HG03520 (cell line): Measurements from ENCODE around the gene STK39.

ENCODE experiments used
- ATAC-seq: cut with Tn5 transposase; IDR thresholded peaks from one replicate; pipeline ENCODE4 v1.9.1; 2021; ENCODE audit warnings: mild to moderate bottlenecking, moderate library complexity; ENCODE audit not compliant: unreplicated experiment

The STK39 gene

GRCh38 chr2:168185583-168186274, 61.7 kb downstream of the STK39 start:
- no peak for ATAC-seq

DNA sequence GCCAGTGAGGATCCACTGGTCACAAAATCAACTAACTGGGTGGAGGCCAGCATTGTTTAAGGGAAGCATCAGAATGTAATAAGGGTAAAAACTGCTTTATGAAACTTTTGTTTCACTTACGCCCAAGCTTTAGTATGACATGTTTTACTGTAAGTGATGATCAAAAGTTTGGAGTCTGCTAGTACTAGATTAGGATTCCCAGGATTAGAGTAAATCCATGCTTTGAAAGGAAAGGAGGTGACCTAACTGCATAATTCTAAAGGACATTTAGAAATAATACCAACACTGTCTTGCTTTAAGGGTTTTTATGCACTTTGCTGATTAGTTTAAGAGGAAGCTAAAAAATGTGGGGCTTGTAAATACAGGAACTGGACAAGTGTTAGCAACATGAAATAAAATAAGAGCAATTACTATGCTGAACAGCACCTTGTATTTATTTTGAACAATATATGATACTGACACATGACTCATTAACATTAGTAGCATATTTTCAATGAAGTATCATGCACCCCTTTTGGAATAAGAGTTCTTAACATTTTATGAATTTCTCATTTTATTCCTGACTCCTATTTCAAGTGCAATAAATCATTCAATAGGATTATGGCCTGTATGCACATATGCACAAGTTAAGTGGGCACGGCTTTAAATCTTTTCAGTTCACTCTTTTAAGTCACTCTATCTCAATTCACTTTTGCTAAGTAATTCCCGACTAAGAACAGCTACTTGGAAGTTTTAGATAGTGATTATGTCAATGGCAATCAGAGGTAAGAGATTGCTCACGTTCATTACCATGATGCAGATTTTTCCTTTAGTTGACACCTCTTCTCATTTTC, 62.5 kb downstream of the STK39 start:
- ATAC-seq = no peak

DNA sequence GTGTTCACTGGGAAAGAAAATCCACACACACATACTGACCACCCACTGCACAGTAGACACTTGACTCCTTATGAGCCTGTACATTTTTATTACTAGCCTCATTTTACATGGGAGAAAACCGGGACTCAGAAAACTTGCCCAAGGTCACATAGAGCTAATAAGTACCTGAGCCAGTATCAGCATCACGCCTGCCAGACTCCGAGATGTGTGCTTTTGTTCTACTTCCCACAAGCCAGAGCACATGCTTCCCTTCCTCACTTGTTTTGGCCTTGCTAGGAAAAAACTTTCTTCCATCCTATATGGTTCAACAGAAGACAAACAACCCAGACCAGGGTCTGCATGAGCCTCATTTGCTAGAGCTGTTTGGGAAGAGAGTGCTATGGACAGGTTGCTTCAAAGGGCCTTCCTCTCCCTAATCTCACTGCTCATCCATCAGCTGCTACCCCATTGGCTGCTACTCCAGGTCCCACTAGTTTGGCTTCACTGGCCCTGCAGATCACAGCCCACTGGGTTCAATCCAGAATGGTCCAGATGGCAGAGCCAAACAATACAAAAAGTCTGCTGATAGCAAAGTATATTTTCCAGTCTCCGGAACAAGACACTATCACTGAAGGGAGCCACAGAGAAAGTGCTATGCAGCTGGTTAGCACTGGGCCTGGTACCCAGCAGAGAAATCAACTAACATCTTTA, 63.9 kb downstream of the STK39 start:
- ATAC-seq = no peak

GRCh38 chr2:168182550-168183249, 64.7 kb downstream of the STK39 start:
- ATAC-seq = no peak

- ATAC-seq = no peak
These were observed 65.6 kb downstream of the STK39 start for GRCh38 chr2:168181825-168182224.

GRCh38 chr2:168180914-168181313, 66.5 kb downstream of the STK39 start:
- no peak for ATAC-seq

- no peak for ATAC-seq
These were observed 66.9 kb downstream of the STK39 start for GRCh38 chr2:168180483-168180882.

GRCh38 chr2:168179592-168179991, 67.8 kb downstream of the STK39 start:
- no peak for ATAC-seq

- ATAC-seq = no peak
These were observed 68.7 kb downstream of the STK39 start for GRCh38 chr2:168178520-168179324.

- ATAC-seq = no peak
These were observed 71.0 kb downstream of the STK39 start for GRCh38 chr2:168176402-168176801.

GRCh38 chr2:168175469-168175868, 71.9 kb downstream of the STK39 start:
- no peak for ATAC-seq

- no peak for ATAC-seq
These were observed 72.6 kb downstream of the STK39 start for GRCh38 chr2:168174756-168175155.

DNA sequence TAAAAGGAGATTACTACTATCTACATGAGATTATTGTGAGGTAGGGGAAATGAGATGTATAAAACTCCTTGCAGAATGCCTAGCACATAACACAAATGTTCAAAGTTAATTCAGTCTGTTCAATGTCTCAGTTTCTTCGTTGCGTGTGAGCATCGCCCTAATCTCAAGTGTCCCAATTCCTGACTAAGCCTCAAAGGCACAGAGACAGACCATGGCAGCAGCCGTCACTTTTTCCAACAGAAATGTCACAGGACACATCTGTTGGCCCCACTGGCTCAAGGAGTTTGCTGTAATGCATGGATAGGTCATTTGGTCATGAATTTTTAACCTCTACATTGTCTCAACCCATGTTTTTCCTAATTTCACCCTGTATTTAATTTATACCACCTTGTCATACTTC, 75.3 kb downstream of the STK39 start:
- ATAC-seq = no peak

GRCh38 chr2:168171059-168171762, 76.2 kb downstream of the STK39 start:
- no peak for ATAC-seq

DNA sequence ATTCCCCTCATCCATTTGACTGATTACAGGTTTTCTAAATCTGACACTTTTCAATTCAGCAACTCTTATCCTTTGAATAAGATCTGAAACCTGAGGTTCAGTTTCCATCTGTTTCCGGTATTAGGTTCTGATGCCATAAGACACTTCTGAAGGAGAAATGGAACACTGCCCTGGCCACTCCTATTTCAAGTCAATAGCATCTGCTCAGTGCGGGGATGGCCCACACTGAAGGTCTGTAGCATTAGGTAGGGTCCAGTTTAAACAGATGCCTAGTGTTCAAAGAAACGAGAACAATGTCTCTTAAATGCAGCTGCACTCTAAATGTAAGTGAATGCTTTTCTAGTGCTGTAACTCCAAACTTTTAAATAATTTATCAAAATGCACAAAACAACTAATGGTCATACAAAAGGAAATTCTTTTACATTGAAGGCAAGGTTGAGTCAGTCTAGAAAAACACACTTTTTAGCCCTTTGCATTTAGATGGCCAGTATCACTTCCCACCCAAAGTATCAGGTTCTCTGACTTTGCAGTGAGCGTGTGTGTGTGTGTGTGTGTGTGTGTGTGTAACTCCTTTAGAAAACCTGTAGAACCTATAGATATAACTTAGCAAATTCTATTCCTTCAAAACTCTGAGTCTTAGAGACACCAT, 78.2 kb downstream of the STK39 start:
- no peak for ATAC-seq

DNA sequence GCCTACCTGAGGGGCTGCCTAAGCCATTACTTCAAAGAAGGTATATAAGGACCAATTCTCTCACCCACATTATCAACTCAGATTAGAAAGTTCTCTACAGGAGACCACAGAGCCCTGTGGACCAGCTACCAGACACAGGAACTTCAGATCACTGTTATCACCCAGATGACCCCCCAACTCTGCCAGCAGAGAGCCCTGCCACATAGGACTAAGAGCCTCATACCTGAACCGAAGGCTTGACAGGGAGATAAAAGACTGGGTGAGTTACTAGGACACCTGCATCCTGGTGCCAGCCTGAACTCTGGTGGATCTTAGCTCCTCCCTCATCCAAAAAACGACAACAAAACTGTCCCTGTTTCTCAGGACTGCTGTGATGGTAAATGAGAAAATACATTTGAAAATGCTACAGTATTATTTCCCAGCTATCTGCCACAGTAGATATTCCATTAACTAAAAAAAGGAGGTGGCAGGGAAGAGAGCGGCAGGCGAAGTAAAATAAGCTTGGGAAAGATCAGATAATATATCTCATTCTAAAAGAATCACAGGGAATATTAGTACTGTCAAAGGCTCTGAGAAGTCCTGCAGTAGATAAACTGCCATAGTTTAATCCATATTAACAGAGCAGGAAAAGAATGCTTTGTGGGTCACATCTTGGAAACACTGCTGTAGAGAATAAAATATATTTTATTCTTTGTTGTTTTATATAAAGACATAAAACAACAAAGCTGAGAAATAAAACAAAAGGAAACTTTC, 79.7 kb downstream of the STK39 start:
- ATAC-seq = no peak

DNA sequence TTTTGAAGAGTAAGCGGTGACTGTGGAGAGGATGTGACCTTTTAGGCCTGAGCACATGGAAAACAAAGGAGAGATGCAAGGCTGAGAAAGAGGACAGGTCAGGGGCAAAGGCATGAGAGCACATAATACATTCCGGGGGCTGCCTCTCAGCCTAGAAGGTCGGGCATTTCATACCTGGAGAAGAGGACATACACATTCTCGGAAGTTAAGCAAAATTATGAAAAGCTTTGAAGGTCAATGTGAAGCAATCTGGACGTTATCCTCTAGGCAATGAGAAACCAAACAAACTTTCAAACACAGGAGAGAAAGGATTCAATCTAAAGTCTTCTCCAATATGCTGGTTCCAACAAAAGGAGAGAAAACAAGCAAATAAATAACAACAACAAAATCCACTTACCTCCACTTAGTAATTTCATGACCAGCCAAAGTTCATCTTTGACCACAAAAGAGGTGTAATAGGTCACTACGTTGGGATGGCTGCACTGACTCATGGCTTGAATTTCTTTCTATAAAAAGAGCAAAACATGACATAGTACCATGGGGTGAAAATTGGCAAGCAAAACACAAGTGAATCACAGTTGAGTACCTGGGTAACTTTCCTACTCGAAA, 80.4 kb downstream of the STK39 start:
- ATAC-seq = no peak
